Measurements from ENCODE around the gene CCK. TPM values are rescaled to one million over a fixed set of nuclear protein-coding genes. Genes with fewer than 3 reads are reported as not detected.

The CCK gene, protein sequence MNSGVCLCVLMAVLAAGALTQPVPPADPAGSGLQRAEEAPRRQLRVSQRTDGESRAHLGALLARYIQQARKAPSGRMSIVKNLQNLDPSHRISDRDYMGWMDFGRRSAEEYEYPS
- total RNA-seq (ENCODE audit: low replicate concordance): 0.30 and 1.1 TPM in 2 replicates

DNA sequence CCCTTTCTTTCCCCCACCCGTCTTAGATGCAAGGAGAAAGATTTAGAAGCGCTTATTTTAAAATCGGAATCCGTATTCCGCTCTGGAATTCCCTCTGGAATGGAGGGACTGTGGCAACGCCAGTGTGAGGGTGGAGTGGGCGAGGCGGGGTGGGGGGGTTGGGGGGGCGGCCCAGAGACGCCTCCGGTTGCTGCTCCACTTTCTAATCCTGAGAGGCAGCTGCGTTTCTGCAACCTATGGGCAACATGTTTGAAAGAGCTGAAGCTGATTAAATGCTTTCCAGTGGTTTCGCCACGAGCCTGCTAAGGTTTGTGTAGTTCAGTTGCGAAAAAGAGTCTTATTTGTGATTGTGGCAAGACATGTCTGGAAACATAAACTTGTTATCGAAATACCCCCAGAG lies at the start of gene CCK:
TSS of gene CCK (minus strand) at position 101 of the 400 bp plus-strand sequence. CDS start 2,555 bp downstream, outside the sequence.

Other genes with a start within 250 kb of the CCK start
- gene TRAK1, start 174.8 kb downstream of the CCK start, total RNA-seq (ENCODE audit: low replicate concordance): 29.7 and 37.7 TPM in 2 replicates
- gene LYZL4, start 144.4 kb upstream of the CCK start, total RNA-seq (ENCODE audit: low replicate concordance): 0.23 TPM in 1 of 2 replicates, not detected in the other
- 19.5 TPM in 1 of 2 replicates, not detected in the other for gene VIPR1, start 236.5 kb upstream of the CCK start, total RNA-seq (ENCODE audit: low replicate concordance)